Activated B cell treated with CpG ODN at 0.5 μM for 24 hours (primary cell): ENCODE results near the gene SEPHS1. TPM values are rescaled to one million over a fixed set of nuclear protein-coding genes. Genes with fewer than 3 reads are reported as not detected.

Experiments
- ATAC-seq: fragments of 200-7000 bp; cut with Tn5 transposase; one replicate; pipeline ENCODE4 v1.10.0; 2021; ENCODE audit warnings: low read depth, mild to moderate bottlenecking, moderate library complexity
- CTCF ChIA-PET: fragments of 350-600 bp; sonication (Branson Sonifier 250); formaldehyde crosslinking; loops from one replicate; lab custom pipeline; 2021; ENCODE audit warnings: antibody characterized with exemption; lab: Charles Lee
- POLR2A ChIA-PET: fragments of 350-600 bp; sonication (Branson Sonifier 250); formaldehyde crosslinking; loops from one replicate; lab custom pipeline; 2021; ENCODE audit warnings: antibody characterized with exemption; lab: Charles Lee
- DNase-seq: peaks from one replicate; pipeline ENCODE4 v3.0.0; 2022
- H3K27ac Mint-ChIP-seq: one replicate; pipeline ENCODE4 v1.8.0; 2020; ENCODE audit warnings: mixed read lengths
- H3K27me3 Mint-ChIP-seq: one replicate; pipeline ENCODE4 v1.8.0; 2021; ENCODE audit warnings: mixed read lengths
- H3K36me3 Mint-ChIP-seq: one replicate; pipeline ENCODE4 v1.8.0; 2021; ENCODE audit warnings: low read depth, mixed read lengths
- H3K4me1 Mint-ChIP-seq: one replicate; pipeline ENCODE4 v1.8.0; 2021; ENCODE audit warnings: mixed read lengths
- H3K4me3 Mint-ChIP-seq: one replicate; pipeline ENCODE4 v1.8.0; 2020; ENCODE audit warnings: mild to moderate bottlenecking, mixed read lengths
- H3K9me3 Mint-ChIP-seq: one replicate; pipeline ENCODE4 v1.8.0; 2020; ENCODE audit warnings: mixed read lengths
- intact Hi-C: fragments of 100-400 bp; cut with micrococcal nuclease; formaldehyde crosslinking; loops from one replicate; pipeline ENCODE4 v1.15.1; 2024
- total RNA-seq: library from RNA; stranded (reverse); gene quantifications from 2 replicates; pipeline ENCODE4 v1.2.3, GENCODE V29; 2022
- TF ChIP-seq, protein P1 (sequence below): fragments of 200-600 bp; IDR thresholded peaks from one replicate; pipeline ENCODE4 v1.8.0; 2022; ENCODE audit warnings: antibody characterized with exemption, mild to moderate bottlenecking

Gene SEPHS1
- total RNA-seq, result 36.7 and 38.0 TPM in 2 replicates

- TF ChIP-seq, protein P1, sequence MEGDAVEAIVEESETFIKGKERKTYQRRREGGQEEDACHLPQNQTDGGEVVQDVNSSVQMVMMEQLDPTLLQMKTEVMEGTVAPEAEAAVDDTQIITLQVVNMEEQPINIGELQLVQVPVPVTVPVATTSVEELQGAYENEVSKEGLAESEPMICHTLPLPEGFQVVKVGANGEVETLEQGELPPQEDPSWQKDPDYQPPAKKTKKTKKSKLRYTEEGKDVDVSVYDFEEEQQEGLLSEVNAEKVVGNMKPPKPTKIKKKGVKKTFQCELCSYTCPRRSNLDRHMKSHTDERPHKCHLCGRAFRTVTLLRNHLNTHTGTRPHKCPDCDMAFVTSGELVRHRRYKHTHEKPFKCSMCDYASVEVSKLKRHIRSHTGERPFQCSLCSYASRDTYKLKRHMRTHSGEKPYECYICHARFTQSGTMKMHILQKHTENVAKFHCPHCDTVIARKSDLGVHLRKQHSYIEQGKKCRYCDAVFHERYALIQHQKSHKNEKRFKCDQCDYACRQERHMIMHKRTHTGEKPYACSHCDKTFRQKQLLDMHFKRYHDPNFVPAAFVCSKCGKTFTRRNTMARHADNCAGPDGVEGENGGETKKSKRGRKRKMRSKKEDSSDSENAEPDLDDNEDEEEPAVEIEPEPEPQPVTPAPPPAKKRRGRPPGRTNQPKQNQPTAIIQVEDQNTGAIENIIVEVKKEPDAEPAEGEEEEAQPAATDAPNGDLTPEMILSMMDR, result no peak
- H3K4me1 Mint-ChIP-seq, result peaks cover 59% of the 10 kb centered on the region
- peak within 1 kb of the TSS; percentile 88 for H3K27ac Mint-ChIP-seq
- intact Hi-C loops, result loop anchor here (1.0 to 10.0 kb wide), 4 partner anchors 46 to 1819 kb away; partner anchors contain the start of genes MCM10, NMT2 and UPF2
- H3K27me3 Mint-ChIP-seq, result peaks cover 8% of the 10 kb centered on the region
- CTCF ChIA-PET, result interaction anchor here (0.8 to 1.2 kb wide), 2 partner anchors 23 to 188 kb away, joined by 3 read pairs; no protein-coding TSS in a partner anchor
- DNase-seq (peak; percentile 65), ATAC-seq (peak; percentile 66)
- no peaks in the 10 kb centered on the region for H3K9me3 Mint-ChIP-seq
- POLR2A ChIA-PET, result interaction anchor here (0.6 to 6.6 kb wide), 5 partner anchors 47 to 1151 kb away, joined by 3 to 68 read pairs (median 4); partner anchors contain the start of gene PHYH
- peak within 1 kb of the TSS; percentile 89 for H3K4me3 Mint-ChIP-seq
- peaks cover 10% of the 10 kb centered on the region for H3K36me3 Mint-ChIP-seq
Measured at GRCh38 chr10:13348216-13349017, at the start of gene SEPHS1. SEPHS1 (minus strand) TSS chr10:13348293; CDS start chr10:13344950, 3,343 bp downstream.

DNA sequence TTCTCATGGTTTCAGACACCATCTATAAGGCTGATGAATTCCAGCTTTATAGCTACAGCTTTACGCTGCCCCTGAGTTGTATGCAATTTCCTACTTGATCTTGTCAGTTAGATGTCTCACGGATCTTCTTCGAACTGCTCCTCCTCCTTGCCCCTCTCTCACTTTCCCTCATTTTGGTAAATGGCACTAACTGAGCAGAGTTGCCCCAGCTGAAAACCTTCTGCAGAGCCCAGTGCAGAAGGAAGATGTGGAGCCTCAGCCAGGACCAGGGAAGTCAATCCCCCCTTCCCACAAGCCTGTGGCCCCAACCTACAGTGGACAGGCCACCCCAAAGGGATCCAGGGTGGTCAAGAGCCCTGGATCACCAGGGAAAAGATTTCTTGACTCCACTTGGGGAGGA lies 49.0 kb upstream of the SEPHS1 start:
- Mint-ChIP-seq H3K4me1 (no peaks in the 10 kb centered on the region), H3K27me3 (peaks cover 17% of the 10 kb centered on the region), H3K4me3 (no peak overlapping the region), H3K9me3 (peaks cover 2% of the 10 kb centered on the region), H3K36me3 (no peaks in the 10 kb centered on the region), H3K27ac (no peak overlapping the region)
- DNase-seq (no peak), ATAC-seq (no peak)
- ChIA-PET CTCF (no interaction called here), POLR2A (no interaction called here)
- TF ChIP-seq, protein P1, result no peak
- intact Hi-C loops, result no loop called here

- POLR2A ChIA-PET, result no interaction called here
Measured at GRCh38 chr10:13396369-13396768, 48.3 kb upstream of the SEPHS1 start.

GRCh38 chr10:13395540-13395939 lies 47.4 kb upstream of the SEPHS1 start:
- Mint-ChIP-seq H3K27ac (no peak overlapping the region), H3K4me3 (no peak overlapping the region), H3K36me3 (no peaks in the 10 kb centered on the region), H3K27me3 (peaks cover 16% of the 10 kb centered on the region), H3K4me1 (peaks cover 10% of the 10 kb centered on the region), H3K9me3 (peaks cover 2% of the 10 kb centered on the region)
- DNase-seq (no peak), ATAC-seq (no peak)
- ChIA-PET CTCF (no interaction called here), POLR2A (no interaction called here)
- TF ChIP-seq, protein P1, result no peak
- intact Hi-C loops, result no loop called here

More at GRCh38 chr10:13396369-13396768, 48.3 kb upstream of the SEPHS1 start:
- Mint-ChIP-seq H3K4me3 (no peak overlapping the region), H3K4me1 (peaks cover 4% of the 10 kb centered on the region), H3K36me3 (no peaks in the 10 kb centered on the region), H3K9me3 (peaks cover 2% of the 10 kb centered on the region), H3K27ac (no peak overlapping the region), H3K27me3 (peaks cover 20% of the 10 kb centered on the region)
- DNase-seq, result no peak
- CTCF ChIA-PET, result no interaction called here
- TF ChIP-seq, protein P1, result no peak
- ATAC-seq, result no peak
- intact Hi-C loops, result no loop called here

GRCh38 chr10:13393640-13394039 lies 45.5 kb upstream of the SEPHS1 start:
- H3K9me3 Mint-ChIP-seq, result no peaks in the 10 kb centered on the region
- H3K27me3 Mint-ChIP-seq, result peaks cover 13% of the 10 kb centered on the region
- H3K36me3 Mint-ChIP-seq, result no peaks in the 10 kb centered on the region
- POLR2A ChIA-PET, result no interaction called here
- H3K4me1 Mint-ChIP-seq, result peaks cover 14% of the 10 kb centered on the region
- intact Hi-C loops, result no loop called here
- no peak overlapping the region for H3K4me3 Mint-ChIP-seq
- TF ChIP-seq, protein P1, result no peak
- no peak overlapping the region for H3K27ac Mint-ChIP-seq
- ATAC-seq (no peak), DNase-seq (no peak)
- CTCF ChIA-PET, result no interaction called here
